RKO (cell line): ENCODE results near the gene SUSD4.
A peak's percentile ranks its signal among the peaks of the same experiment; 100 is the strongest.

Experiments
- DNase-seq: peaks from one replicate; pipeline ENCODE4 v3.0.0-alpha.2; 2016; ENCODE audit warnings: low spot score

SUSD4 gene

DNA sequence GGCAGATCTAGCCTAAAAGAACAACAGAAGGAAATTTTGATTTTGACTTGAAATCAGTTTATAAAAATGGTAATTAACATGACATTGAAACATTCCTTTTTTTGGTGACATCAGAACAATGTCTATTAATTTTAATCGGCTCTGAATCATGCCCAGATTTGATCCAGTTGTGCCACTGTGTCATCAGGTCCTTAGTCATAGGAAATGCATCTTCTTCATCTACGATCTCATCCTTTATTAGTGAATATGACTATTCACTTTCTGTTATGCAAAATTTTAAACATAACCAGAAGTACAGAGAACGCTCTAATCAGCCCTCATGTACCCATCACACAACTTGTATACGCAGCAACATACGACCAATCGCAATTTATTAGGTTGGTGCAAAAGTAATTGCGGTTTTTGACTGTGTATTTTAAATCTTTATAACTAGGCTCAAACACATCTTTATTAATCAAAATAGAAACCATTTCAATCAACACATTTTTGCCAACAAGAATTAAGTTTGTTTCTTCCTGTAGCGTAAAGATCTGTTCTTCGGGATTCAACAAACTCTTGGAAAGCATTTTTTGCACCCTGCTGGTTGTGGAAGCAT is 180.6 kb downstream of the SUSD4 start:
- peak; percentile 30 for DNase-seq

DNA sequence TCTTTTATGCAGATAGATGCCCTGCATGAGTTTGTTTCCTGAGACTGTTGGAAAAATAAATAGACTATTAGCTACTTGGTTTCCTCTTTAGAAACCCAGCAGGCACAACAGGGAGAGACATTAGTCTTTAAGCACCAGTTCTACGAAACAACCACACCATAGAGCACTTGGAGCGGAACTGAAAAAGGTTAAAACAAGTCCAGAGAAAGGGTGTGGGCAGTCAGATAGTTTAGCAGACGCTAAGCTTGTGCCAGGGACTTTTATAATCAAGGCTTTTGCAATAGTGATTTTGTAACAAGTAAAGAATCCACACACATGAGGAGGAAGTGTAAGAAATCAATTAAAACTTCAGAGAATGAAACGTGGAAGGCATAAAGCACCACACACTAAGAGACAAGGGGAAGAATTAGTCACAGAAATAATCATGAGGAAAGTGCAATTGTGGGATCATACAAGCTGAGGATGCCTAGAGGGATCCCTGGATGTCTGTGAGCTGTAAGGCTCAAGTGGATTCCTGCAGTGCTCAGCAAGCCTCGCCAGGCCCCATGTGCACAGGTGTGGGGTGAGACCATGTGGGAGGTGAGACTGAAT is 183.2 kb downstream of the SUSD4 start:
- no peak for DNase-seq

DNA sequence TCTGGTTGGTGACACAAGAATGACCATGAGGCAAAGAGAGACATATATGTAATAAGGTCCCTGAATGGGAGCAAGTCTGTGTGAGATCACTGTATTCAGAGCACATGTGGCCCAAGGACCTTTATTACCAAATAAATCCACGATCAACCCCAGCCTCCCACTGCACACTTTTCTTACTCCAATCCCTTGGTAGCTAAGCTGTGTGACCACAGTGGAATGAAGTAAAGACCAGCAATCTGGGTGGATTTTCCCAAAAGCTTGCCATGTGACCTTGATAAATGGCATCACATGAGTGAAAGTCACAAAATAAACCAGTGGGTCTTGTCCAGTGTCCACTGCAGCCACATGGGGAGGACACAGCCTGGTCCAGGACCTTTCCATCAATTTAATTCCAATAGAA is 184.2 kb downstream of the SUSD4 start:
- no peak for DNase-seq

DNA sequence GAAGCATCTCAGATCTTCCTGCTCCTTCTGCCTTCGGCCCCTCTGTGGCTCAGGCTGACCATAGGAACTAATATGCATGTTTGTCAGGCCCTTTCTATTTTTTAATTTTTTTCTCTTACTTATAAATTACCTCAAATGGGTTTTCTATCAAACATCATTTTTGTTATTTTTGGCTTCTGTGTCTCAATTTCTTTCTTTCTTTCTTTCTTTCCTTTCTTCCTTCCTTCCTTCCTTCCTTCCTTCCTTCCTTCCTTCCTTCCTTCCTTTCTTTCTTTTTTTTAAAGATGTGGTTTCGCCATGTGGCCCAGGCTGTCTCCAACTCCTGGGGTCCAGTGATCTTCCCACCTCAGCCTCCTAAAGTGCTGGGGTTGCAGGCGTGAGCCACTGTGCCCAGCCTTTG is 184.7 kb downstream of the SUSD4 start:
- DNase-seq, result no peak

DNA sequence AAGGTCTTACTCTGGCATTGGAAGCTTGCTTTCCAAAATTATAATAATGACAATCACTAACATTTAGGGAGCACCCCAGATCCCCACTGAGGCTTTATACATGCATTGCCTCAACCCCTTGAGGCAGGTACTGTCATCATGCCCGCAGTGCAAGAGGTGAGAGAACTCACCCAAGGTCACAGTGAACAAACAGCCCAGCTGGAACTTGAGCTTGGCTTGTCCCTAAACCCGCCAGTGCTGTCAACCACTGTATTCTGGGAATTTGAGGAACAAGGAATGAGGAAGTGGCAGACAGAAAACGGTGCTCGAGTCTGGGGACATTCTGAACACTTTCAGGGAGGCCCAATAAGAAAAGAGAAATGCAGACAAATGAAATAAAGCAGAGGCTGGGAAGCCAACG is 186.3 kb downstream of the SUSD4 start:
- DNase-seq, result no peak

DNA sequence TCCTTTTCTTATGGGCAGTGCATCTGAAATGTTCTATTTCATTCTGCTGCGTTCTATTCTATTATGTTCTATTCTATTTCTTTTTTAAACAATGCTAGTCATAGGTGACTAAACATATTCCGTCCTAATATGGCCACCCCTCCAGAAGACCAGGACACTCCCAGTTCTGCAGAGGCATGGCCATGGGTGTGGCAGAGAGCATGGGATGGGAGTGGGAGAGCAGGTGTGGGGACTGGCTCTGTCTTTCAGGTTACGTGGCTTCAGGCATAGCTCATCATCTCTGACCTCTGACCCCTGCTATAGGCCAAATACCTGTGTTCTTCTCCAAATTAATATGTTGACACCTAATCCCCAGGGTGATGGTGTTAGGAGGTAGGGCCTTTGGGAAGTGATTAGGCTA is 187.5 kb downstream of the SUSD4 start:
- DNase-seq, result no peak

DNA sequence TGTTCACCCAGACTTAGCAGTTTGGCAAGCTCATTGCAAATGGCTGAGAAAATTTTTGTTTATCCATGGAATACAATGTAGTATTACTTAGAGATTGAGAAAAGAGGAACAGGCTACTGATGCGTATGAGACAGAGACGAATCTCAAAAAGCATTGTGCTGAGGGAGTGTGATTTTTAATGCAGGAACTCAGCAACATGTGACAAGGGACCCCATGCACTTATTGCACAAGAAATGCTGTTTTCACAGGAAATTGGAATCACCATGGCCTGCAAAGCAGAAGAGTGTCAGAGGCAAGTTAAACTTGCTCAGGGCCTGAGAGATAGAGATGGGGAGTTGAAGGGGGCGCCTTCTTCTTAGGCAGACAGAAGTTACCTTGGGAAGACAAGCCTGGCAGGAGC is 188.3 kb downstream of the SUSD4 start:
- no peak for DNase-seq

DNA sequence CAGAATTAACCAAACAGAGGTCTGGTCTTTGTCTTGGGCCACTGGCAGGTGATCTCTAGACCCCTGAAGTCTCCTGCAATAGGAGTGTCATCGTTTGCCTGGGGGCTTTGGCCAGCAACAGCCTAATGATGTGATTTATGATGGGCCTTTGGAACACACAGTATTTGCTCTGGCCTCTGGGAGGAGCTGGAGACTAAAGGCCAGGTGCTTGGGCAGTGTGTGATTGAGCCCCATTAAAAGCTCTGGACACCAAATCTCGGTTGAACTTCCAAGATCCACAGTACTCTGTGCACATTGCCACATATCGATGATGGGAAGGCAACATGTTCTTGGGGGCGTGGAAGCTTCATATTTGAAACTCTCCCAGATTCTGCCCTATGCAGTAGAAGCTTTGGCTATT is 188.9 kb downstream of the SUSD4 start:
- DNase-seq, result peak; percentile 19
